Stimulated activated CD4-positive, alpha-beta T cell treated with anti-CD3 and anti-CD28 coated beads, Interleukin-4, amount 100 ng/mL, for 4 hours (primary cell): ENCODE results near the gene COL4A5.
"Not testable (repeated sequence)": the region's sequence is repeated elsewhere in the genome, so short reads cannot be mapped to it uniquely, and the experiment has no call there.

Experiments
- DNase-seq, 2 experiments: peaks; one replicate each; pipeline ENCODE4 v3.0.0-alpha.2; 2020

The COL4A5 gene

DNA sequence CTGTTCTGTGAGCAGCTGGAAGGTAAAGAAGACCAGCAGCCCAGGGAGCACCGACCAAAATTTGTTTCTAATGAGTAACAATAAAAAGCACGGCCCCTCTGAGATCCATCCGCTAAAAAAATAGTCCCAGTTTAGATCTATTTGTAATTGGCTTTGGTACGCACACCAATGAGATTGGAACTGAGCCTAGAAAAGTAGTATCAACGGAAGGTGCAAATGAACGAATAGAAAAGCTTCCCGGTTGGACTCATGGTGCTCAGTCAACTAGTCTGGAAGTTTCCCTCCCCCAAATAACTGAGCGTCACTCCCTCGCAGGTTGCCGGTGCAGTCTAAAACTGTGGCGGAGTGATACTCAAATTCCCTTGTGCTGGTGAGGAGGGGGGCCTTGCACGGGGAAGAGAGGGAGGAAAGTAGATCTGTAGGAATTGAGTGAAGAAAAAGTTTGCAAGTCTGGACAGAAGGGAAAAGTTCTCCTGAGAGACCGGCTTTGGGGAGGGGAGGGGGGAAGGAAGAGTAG, at the start of gene COL4A5:
Gene COL4A5, plus strand, starts transcription at position 413 of the 517 bp plus-strand sequence. CDS start 288 bp downstream, outside the sequence.
- DNase-seq: no peak

DNA sequence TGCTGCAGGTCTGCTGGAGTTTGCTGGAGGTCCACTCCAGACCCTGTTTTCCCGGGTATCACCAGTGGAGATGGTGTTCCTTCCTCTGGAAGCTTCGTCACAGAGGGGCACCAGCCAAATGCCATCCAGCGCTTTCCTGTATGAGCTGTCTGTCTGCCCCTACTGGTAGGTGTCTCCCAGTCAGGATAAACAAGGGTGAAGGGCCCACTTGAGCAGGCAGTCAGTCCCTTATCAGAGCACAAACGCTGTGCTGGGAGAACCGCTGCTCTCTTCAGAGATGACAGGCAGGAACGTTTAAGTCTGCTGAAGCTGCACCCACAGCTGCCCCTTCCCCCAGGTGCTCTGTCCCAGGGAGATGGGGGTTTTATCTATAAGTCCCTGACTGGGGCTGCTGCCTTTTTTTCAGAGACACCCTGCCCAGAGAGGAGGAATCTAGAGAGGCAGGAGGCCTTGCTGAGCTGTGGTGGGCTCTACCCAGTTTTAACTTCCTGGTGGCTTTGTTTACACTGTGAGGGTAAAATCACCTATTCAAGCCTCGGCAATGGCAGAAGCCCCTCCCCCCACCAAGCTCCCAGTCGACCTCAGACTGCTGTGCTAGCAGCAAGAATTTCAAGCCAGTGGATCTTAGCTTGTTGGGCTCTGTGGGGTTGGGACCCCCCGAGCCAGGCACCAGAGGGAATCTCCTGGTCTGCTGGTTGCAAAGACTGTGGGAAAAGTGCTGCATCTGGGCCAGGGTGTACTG, 48.5 kb upstream of the COL4A5 start:
- not testable (repeated sequence) for DNase-seq

DNA sequence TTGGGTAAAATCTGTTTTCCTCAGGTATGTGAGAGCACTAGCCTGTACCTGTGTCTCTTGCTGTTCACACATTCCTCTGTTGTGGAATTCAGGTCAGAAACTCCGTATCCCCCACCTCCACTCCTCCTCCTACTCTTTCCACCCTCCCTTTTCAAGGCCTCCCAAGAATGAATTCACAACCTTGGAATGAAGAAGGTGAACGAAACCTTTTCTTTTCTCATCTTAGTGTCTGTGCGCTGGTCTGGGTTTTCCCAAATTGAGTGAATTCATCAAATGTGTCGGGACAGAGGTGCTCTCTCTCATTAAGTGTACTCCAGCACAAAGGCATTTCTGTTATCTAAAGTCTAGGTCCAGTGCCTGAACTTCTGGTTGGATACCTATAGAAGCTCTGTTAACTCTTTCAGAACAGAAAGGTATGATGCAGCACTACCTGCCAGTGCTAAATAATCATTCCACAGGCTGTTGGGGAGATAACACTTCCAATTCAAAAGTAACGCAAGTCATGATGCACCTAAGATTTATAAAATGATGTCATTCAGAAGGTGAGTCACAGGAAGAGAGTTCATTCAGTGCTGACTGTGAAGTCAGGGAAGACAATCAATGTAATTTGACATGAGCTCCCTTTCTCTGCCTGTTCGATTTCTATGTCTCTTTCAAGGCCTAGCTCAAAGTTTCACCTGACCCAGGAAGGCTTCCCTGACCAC, 43.3 kb upstream of the COL4A5 start:
- no peak for DNase-seq

DNA sequence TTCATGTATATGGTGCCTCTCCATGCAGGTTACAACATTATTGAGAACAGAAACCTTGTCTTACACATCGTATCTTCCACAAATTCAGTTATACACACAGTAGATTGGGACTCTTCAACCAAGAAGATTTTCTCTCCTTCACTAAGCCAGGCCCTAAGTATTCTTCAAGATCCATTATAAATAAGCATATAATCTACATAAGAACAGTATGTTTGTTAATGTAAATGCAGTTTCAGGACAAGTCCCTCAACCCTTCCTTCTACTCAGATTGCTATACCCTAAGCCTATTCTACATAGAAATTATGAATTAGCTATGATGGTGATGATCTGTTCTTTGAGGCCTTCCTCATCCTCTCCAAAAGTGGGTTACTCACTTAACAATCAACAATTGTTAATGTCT, 42.7 kb upstream of the COL4A5 start:
- no peak for DNase-seq

DNA sequence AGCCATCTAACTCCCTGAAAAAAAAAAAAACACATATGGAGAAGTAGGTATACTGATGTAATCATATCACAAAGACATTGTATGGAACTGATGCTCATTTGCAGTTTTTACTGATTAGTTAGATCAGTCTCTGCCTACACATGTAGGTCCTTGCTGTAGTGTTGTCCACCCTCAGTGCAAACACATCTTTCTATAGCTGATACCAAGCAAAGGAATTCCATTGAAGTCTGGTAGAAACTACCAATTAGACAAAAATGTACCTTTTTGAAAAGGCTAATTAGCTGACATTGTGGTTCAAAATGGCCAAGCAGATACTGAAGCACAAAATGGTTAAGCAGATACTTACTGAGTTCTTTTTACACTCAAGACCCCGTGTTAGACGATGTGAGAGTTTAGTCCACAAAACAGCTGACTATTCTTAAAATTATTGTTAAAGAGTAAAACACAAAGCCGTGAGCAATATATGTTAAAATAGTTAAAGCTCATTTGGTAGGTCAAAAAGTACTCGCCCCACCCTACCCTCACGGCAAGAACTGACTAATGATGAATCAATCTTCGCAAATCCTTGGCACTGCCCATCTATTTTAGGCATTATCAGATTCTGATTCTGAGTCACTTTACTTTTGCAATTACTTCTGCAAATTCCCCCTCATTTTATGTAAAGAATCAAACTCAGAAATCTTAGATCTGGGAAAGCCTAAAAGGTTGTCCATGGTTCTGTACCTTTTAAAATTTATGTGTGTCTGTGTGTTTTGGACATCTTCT, 41.8 kb upstream of the COL4A5 start:
- no peak for DNase-seq

DNA sequence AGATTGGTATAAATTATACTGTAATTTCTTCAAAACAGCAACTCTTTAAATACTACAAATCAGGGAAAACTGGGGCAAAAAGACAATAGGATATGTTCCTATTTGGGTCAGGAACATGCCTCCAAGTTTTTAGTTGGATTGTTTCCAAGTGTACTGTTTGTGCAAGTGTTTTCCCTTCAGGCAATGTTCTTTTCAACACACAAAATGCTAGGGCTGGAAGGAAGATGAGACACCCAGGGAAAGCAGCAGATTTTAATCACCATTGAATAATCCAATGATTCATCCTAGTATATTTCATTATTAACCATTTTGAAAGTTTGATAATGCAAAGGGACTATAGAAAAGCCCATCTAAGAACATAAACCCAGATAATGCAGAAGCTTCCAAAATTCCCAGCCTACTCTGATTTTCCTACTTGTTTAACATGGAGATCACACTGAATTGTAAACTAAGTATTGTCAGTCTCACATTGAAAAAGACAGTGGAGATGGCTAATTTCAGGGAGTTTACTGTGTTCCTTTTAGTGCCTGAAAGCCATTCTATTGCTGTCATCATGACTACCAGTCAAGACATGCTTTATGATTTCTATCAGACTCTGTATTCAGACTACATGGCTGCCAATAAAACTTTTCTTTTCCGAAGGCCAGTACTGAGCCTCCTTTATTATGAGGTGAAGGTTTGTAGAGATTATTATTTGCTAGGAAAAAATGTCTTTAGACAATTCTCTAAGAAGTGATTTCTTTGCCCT, 40.0 kb upstream of the COL4A5 start:
- no peak for DNase-seq

DNA sequence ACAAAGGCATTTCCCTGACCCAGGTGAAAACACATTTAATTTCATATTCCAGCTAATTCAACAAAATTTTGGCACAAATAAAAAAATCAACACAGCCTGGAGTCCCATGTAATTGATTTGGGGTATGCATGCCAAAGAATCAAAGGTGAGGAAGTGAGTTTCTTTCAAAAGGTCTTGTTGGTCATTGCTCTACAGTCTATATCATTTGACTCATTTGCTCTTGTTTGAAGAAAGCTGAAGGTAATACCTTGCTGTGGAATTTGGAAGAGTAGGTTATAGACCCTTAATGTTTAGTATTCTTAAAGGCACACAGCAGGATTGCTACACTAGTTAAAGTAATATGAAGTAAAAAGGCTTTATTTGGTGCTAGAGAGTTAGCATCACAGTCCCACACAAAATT, 26.9 kb upstream of the COL4A5 start:
- DNase-seq: no peak

DNA sequence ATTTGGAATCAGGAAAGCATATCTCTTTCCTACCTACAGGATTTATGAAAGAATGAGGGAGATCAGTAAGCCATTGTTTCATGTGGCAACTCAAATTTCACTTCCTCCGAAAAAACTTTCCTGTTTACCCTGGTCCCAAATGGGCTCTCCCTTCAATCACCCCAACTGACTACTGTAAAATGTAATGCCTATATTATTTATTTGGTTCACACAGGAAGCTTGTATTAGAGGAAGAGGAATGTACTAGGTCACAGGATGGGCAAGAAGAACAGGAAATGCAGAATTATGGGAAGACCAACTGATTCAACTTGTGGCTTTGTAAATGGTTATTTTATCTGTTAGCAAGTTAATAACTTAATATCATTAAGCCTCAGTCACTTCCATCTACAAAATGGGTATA, 24.5 kb upstream of the COL4A5 start:
- no peak for DNase-seq

DNA sequence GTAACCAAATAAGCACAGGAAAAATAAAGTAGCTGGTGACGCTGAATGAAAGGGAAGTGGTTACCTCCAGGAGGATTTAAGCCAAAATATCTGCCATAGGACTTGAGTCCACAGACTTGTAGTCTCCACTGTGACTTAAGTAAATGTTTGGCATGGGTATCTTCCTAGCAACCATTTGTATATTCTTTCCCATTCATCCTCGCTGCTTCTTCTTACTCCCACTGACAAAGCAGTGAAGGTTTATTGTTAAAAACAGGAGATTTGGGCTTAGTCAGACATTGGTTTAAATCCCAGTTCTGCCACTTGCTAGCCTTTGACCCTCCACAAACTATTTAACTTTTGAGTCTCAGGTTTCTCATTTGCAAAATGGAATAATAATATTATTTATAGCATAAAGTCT, 23.7 kb upstream of the COL4A5 start:
- DNase-seq: no peak

DNA sequence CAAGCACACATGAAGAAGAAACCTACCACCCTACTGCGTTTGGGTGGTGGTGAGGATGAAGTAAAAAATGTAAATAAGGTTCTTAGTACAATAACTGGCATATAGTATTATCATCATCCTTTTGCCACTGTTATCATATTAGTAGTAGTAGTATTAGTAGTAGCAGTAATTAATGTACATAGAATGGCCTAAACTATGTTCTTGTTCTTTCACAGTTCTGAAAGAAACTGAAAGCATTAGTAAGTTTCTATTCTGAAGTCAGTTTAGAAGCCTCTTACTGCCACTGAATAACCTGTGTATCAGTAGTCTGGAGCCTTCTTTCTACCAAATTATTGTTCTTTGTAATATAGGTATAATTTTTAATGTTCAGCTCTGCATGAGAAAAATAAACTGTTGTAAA, 22.4 kb upstream of the COL4A5 start:
- no peak for DNase-seq

DNA sequence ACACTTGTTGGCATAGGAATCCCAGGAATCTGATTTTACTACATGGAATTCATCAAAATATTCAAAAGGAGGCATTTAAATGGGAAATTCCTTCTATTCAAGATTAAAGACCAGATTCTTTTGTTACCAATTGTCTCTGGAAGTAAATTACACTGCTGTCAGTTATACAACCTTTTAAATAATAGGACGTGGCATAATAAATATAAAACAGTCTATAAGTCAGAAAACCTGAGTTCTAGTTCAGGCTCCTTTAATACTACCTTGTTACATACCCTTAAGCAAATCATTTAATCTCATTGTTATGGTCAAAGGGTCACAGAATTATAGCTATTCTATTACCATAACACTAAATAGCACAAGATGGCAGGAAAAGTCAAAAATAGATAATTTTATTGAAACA, 20.2 kb upstream of the COL4A5 start:
- no peak for DNase-seq

DNA sequence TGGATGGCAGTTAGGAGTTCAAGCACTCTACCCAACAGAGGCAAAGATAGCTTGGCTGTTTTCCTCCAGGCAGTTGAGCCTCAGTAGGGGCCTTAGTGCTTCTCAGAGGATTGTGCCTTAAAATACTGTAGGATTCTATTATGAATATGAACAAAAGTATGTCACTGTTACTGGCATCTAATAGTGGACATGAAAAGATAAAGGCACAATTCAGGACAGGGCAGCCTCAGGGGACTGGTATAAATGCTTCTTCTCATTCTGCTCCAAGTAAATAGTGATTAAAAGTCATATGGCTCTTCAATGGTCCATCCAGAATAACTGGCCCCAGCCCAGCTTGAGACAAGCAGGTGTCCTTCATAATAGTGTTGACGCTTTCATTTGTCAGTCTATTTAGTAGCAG, 19.2 kb upstream of the COL4A5 start:
- DNase-seq: no peak

DNA sequence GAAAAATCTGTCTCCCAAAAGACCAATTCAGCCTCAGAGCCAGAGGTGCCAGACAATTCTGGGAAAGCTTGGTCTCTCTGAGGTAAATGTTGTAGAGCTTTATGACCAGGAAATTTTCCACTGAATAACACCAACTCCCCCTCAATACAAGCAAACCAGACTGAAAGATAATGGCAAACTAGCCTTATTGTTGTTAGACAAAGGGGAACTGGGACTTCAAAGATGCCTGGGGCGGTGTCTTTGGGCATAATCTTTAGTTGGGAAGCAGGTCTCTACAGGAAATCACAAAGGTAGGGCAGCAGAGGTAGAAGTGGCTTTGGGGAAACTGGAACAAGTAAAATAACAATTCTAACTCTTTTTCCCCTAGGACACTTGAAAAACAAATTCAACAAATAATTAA, 13.4 kb upstream of the COL4A5 start:
- DNase-seq: no peak

DNA sequence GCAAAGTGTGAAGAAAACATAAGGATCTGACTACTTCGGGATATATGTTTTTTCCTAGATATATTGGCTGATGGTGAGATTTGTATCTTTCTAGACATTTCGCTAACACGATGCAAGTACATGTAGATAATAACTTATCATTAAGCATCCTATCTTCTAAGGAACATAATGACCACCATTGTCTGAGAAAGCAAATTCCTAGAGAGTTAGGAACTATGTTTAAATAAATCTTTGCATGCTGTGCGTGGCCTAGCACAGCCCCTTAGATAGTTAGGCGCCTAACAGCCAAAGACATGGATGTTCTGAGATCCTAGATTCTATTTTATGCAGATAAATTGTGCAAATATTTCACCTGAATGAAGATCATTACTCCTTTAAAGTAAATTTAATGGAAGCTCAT, 4.4 kb upstream of the COL4A5 start:
- DNase-seq: no peak

DNA sequence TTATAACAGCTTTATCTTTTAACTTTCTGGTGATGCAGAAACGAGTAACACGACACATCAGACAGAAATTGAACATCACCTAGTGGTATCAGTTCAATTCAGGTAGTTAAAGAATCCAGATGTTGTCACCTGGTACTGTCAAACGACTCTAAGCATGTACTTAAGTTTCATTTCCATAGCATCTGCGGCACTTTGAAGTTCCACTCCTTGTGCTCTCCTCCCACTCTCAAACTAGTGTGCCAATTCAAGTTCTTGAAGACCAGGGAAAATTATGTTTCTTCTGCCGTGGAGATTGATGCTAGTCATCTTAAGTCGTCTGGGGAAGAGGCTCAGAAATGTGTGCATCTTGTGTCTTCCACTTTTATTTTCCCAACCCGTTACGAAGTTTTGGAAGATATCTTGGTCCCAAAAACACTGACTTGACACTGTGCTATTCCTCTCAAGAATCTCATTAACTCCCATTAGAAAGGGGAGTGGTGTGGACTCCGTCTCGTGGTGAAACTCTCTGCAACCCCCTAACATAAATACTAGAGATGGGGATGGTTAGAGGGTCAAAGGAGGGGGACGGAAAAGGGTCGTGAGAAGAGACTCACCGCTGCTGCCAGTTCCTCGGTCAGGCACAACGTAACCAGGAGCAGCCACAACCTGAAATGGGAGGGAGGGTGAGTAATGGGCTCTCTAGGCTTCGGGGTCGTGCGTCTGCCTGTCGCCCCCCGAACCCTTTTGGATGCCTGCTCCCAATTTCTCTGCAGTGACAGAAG, 2.1 kb upstream of the COL4A5 start:
- no peak for DNase-seq

DNA sequence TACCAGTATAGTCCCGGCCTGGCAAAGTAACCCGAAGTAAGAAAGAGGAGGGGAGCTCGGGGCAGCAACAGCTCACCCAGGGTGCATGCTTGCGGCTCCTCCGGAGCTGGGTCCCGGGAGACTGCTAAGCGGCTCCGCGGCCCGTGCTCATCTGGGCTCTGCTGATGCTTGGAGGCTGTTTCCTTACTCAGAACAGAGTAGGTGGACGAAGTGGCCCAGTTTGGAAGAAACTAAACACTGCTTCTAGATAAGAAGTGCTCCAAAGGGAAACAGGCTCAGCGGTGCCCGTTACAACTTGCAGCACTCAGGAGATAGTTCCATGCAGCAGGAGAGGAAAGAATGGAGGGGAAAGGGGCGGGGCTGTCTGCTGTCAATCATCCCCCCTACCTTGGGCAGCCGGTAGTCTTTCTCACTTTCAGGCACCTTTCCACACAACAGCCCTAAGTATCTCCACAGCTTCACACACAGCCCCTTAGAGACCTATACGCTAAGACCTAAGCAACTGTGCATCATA, 1.5 kb upstream of the COL4A5 start, which contains the start of gene COL4A6:
Gene COL4A6, minus strand, starts transcription at position 313 of the 514 bp plus-strand sequence. Its CDS starts 226 bp downstream, at position 87.
- DNase-seq: no peak

DNA sequence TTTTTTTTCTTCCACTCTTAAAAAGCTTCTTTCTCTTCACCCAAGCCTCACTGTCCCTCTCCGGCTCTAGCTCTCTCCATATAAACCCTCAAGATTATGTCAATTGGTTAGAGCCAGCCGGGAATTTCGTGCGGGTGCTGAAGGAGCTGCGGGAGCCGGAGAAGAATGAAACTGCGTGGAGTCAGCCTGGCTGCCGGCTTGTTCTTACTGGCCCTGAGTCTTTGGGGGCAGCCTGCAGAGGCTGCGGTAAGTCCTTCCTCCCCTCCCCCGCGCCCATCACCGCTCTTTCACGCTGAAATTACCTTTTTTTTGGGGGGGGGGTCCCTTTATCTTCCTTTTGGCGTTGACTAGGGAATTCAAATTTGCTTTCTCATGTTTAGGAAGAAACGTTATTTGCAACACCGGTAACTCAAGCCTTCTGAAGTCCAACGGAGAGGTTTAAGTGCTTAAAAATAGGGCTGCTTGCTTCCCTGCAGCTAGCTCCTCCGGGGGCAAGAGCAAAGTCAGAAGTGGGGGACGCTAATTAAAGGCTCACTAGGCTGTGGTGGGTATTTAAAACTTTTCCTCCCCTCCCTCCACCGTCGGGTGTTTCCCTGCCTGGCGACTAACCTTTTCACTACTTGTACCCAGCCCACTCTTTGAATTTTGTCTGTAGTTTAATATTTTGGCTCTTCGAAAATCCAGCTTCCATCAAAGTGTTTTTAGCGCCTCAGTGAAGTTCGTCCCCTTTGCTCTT, 491 bp downstream of the COL4A5 start:
- no peak for DNase-seq

DNA sequence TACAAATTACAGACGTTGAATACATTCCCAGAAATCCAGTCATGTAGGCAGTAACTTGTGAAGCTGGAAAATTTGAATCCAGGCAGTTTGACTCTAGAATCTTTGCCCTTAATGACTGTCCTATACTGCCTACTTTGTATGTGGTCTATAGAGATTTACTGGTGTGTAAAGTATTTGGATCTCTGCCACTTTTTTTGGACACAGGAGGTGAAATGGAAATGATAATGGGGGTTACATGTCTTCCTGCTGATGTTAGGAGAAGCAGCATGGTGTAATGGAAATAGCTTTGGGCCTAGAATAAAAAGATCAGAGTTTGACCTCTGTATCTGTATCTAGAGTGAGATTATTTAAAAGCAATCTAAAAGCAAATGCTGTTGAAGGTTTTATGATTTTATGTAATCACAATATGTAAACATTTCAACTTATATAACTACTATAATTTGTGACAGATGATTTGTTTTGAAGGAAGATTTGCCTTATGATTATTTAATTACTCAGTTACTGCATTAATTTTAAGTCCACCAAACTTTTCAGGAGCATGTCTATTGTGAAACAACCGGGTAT, 3.3 kb downstream of the COL4A5 start:
- DNase-seq: no peak

DNA sequence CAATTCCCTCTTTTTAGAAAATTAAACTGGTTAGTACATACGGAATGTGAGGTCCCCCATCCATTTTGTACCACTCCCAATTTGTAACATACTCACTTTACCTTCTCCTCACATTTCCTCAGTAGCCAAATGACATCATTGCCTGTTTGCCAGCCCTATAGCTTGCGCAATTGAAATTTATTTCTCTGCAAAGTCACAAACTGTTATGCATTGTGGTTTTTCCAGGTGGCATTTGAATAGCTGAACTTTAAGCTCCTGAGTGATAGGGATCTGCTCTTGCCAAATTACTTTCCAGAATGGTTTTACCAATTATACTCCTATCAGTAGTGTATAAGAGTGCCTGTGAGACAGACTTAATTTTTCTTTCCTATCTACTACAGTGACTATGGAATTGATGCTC, 7.7 kb downstream of the COL4A5 start:
- DNase-seq: no peak

DNA sequence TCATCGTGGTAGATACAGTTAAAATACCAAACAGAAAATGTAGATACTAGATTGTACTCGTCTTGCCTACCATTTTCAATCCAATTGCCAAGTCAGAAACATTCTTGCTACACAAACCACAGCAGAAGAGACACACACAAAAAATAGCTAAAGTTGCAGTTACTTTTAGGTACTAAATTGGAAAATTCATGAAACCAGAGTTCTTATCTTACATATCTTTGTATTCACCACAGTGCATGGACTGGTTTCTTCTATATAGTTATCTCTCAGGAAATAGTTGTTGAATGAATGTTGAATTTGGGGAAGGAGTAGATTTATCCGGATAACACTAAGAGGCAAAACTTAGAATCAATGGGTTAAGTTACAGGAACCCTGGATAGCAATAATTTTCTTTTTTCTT, 14.2 kb downstream of the COL4A5 start:
- DNase-seq: no peak
